CD14-positive monocyte (primary cell): ENCODE results near the gene RASGRP2. TPM values are rescaled to one million over a fixed set of nuclear protein-coding genes. Genes with fewer than 3 reads are reported as not detected.

Source experiments
- DNase-seq, 3 donors: peaks; one replicate each; pipeline ENCODE4 v3.0.0-alpha.2; 2011 to 2022
- H2AFZ ChIP-seq: 2 replicates; pipeline ENCODE4 v1.6.0; 2012; ENCODE audit warnings: mild to moderate bottlenecking, low read depth, low read length, inconsistent platforms; ENCODE audit not compliant: insufficient read depth, poor library complexity, severe bottlenecking
- H3K27ac ChIP-seq, 2 donors: 1 replicate in 1 of 2; 2 replicates in 1 of 2; pipeline ENCODE4 v1.5.1; 2012 to 2013; ENCODE audit warnings: low read length in 2 of 2, control low read depth in 1 of 2, inconsistent platforms in 1 of 2, low read depth in 1 of 2, mild to moderate bottlenecking in 1 of 2
- H3K27me3 ChIP-seq, 2 donors: one replicate each; pipeline versions ENCODE4 v1.6.0 to v1.6.1; 2011 to 2013; ENCODE audit warnings: low read length in 2 of 2; ENCODE audit not compliant: control insufficient read depth in 2 of 2, insufficient read depth in 2 of 2
- H3K36me3 ChIP-seq, 2 donors: replicated peaks in 1 of 2; 1 replicate in 1 of 2; 2 replicates in 1 of 2; pipeline versions ENCODE4 v1.5.1 to v1.6.1; 2012 to 2013; ENCODE audit warnings: low read length in 2 of 2, control low read depth in 1 of 2, inconsistent platforms in 1 of 2, mild to moderate bottlenecking in 1 of 2; ENCODE audit not compliant: insufficient read depth in 2 of 2, control insufficient read depth in 1 of 2
- H3K4me1 ChIP-seq, 2 donors: 1 replicate in 1 of 2; 2 replicates in 1 of 2; pipeline versions ENCODE4 v1.5.1 to v1.6.1; 2012 to 2013; ENCODE audit warnings: low read length in 2 of 2, control low read depth in 1 of 2, inconsistent platforms in 1 of 2, mild to moderate bottlenecking in 1 of 2, moderate library complexity in 1 of 2; ENCODE audit not compliant: insufficient read depth in 2 of 2, control insufficient read depth in 1 of 2
- H3K4me2 ChIP-seq: replicated peaks from 2 replicates; pipeline ENCODE3; 2012; ENCODE audit warnings: low read length, moderate library complexity, mild to moderate bottlenecking; ENCODE audit not compliant: poor library complexity, severe bottlenecking; ENCODE audit errors: extremely low read depth
- H3K4me3 ChIP-seq, 3 experiments: fragments of 200-600 bp in 1 of 3; sonication (generic) in 1 of 3; replicated peaks in 1 of 3; 1 replicate in 2 of 3; 2 replicates in 1 of 3; pipeline ENCODE4 v1.5.1; 2011 to 2013; ENCODE audit warnings: low read length in 3 of 3, mild to moderate bottlenecking in 3 of 3, control low read depth in 2 of 3, low read depth in 2 of 3, inconsistent platforms in 1 of 3, moderate library complexity in 1 of 3
- H3K79me2 ChIP-seq: 2 replicates; pipeline ENCODE4 v1.6.0; 2012; ENCODE audit warnings: mild to moderate bottlenecking, control low read depth, inconsistent platforms, low read length, moderate library complexity; ENCODE audit not compliant: insufficient read depth
- H3K9ac ChIP-seq: 2 replicates; pipeline ENCODE4 v1.6.0; 2017; ENCODE audit warnings: low read length, mild to moderate bottlenecking; ENCODE audit not compliant: insufficient read depth, poor library complexity, severe bottlenecking
- H3K9me3 ChIP-seq, 2 donors: replicated peaks in 1 of 2; 1 replicate in 1 of 2; 2 replicates in 1 of 2; pipeline versions ENCODE4 v1.5.1 to v1.6.1; 2012 to 2013; ENCODE audit warnings: low read length in 2 of 2, control low read depth in 1 of 2; ENCODE audit not compliant: control insufficient read depth in 1 of 2, insufficient read depth in 1 of 2
- H4K20me1 ChIP-seq: 2 replicates; pipeline ENCODE4 v1.6.0; 2012; ENCODE audit warnings: mild to moderate bottlenecking, low read length, control low read depth, moderate library complexity; ENCODE audit not compliant: insufficient read depth
- H3K27ac Mint-ChIP-seq, 7 donors: one replicate each; pipeline ENCODE4 v1.8.0; 2020; ENCODE audit warnings: mild to moderate bottlenecking in 7 of 7, mixed read lengths in 7 of 7, moderate library complexity in 6 of 7, inconsistent platforms in 2 of 7
- H3K27me3 Mint-ChIP-seq, 3 donors: one replicate each; pipeline ENCODE4 v1.8.0; 2021 to 2022; ENCODE audit warnings: low read depth in 3 of 3, mild to moderate bottlenecking in 3 of 3, mixed read lengths in 3 of 3, moderate library complexity in 3 of 3, inconsistent platforms in 1 of 3
- H3K36me3 Mint-ChIP-seq, 2 donors: one replicate each; pipeline ENCODE4 v1.8.0; 2020; ENCODE audit warnings: mixed read lengths in 2 of 2, inconsistent platforms in 1 of 2, mild to moderate bottlenecking in 1 of 2
- H3K4me1 Mint-ChIP-seq: one replicate; pipeline ENCODE4 v1.8.0; 2020; ENCODE audit warnings: mild to moderate bottlenecking, mixed read lengths
- H3K4me3 Mint-ChIP-seq, 2 donors: one replicate each; pipeline ENCODE4 v1.8.0; 2020; ENCODE audit warnings: mild to moderate bottlenecking in 2 of 2, mixed read lengths in 2 of 2, moderate library complexity in 1 of 2
- H3K9me3 Mint-ChIP-seq, 7 donors: one replicate each; pipeline ENCODE4 v1.8.0; 2020 to 2022; ENCODE audit warnings: mixed read lengths in 7 of 7, mild to moderate bottlenecking in 6 of 7, moderate library complexity in 6 of 7, inconsistent platforms in 2 of 7
- WGBS: methylation state at CpG from one replicate; pipeline ENCODE4 v1.1.5; 2013; ENCODE audit warnings: missing lambda C conversion rate; ENCODE audit not compliant: insufficient coverage; 5-methylcytosine and 5-hydroxymethylcytosine counted together
- intact Hi-C, 2 donors: fragments of 100-400 bp; cut with micrococcal nuclease; formaldehyde crosslinking; loops; one replicate each; pipeline versions ENCODE4 v1.15.0 to v1.15.1; 2023
- polyA plus RNA-seq, 3 donors: library from polyadenylated mRNA; depleted of rRNA in 1 of 3; unstranded in 2 of 3; stranded (reverse) in 1 of 3; fragments of 300-500 nt in 2 of 3; fragments of >200 nt in 1 of 3; fragmentation: Illumina TruSeq in 2 of 3; gene quantifications; 1 replicate in 2 of 3; 2 replicates in 1 of 3; pipeline ENCODE4 v1.2.3, GENCODE V29; 2012 to 2021
- TF ChIP-seq, protein P1 (sequence below): fragments of 200-600 bp; IDR thresholded peaks from one replicate; pipeline ENCODE4 v1.8.0; 2022; ENCODE audit warnings: antibody characterized with exemption, mild to moderate bottlenecking

Gene RASGRP2
- polyA plus RNA-seq, 3 donors, result 67.6 to 242 (median 68.8) TPM

DNA sequence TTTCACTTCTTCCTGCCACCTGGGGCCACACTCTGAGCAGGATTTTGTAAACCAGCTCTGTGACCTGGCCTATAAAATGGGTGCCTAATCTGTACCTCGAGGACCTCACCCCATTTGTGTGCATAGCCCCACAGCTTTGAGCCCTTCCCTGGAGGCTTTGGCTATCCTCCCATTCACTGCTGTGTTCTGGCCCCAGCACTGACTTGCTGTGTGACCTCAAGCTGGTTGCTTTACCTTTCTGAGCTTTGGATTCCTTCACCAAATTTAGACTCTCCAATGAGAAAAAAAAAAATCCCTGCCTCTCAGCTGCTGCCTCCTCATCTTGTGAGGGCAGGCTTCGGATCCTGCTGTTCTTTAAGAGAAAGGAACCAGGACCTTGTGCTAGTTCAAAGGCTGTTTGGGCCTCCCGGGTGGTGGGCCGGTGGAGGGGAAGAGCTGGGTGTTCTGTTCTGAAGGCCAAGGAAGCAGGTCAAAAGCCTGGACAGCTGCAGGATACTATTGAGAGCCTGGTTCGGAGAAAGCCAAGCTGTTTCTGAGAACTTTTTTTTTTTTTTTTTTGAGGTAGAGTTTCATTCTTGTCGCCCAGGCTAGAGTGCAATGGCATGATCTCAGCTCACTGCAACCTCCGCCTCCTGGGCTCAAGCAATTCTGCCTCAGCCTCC lies 16.9 kb upstream of the RASGRP2 start:
- Mint-ChIP-seq H3K27ac (peak overlapping the region in 4 of 7 donors; percentile 18 to 55 (median 48)), H3K4me3 (no peak overlapping the region), H3K4me1 (peaks cover 29% of the 10 kb centered on the region), H3K9me3 (no peaks in the 10 kb centered on the region), H3K36me3 (peaks cover 37 to 44% of the 10 kb centered on the region in 2 donors), H3K27me3 (peaks cover 0 to 6% (median 2%) of the 10 kb centered on the region in 3 donors)
- no peaks in the 10 kb centered on the region for H3K9me3 ChIP-seq
- DNase-seq, result no peak
- H3K27me3 ChIP-seq, result no peaks in the 10 kb centered on the region
- H3K27ac ChIP-seq, result peak overlapping the region in 1 of 2 donors; percentile 26
- H2AFZ ChIP-seq, result no peak overlapping the region
- H3K4me1 ChIP-seq, result peaks cover 0 to 15% of the 10 kb centered on the region in 2 donors
- intact Hi-C loops, result no loop called here
- peaks cover 55% of the 10 kb centered on the region for H4K20me1 ChIP-seq
- no peak overlapping the region for H3K4me2 ChIP-seq
- H3K36me3 ChIP-seq, result peaks cover 37 to 41% of the 10 kb centered on the region in 2 donors
- TF ChIP-seq, protein P1, sequence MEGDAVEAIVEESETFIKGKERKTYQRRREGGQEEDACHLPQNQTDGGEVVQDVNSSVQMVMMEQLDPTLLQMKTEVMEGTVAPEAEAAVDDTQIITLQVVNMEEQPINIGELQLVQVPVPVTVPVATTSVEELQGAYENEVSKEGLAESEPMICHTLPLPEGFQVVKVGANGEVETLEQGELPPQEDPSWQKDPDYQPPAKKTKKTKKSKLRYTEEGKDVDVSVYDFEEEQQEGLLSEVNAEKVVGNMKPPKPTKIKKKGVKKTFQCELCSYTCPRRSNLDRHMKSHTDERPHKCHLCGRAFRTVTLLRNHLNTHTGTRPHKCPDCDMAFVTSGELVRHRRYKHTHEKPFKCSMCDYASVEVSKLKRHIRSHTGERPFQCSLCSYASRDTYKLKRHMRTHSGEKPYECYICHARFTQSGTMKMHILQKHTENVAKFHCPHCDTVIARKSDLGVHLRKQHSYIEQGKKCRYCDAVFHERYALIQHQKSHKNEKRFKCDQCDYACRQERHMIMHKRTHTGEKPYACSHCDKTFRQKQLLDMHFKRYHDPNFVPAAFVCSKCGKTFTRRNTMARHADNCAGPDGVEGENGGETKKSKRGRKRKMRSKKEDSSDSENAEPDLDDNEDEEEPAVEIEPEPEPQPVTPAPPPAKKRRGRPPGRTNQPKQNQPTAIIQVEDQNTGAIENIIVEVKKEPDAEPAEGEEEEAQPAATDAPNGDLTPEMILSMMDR, result no peak
- no peak overlapping the region for H3K4me3 ChIP-seq
- 79% methylated on average over 5 of the region's 7 CpGs for WGBS
- H3K9ac ChIP-seq, result no peak overlapping the region
- H3K79me2 ChIP-seq, result peaks cover 8% of the 10 kb centered on the region

GRCh38 chr11:64759722-64760719 lies 16.1 kb upstream of the RASGRP2 start, which contains the start of gene PYGM:
PYGM (minus strand) TSS chr11:64759974; CDS start chr11:64759898, 76 bp downstream.
- no peaks in the 10 kb centered on the region for H3K9me3 Mint-ChIP-seq
- peak within 1 kb of the TSS in 1 of 2 donors; percentile 26 for H3K27ac ChIP-seq
- peaks cover 29% of the 10 kb centered on the region for H3K4me1 Mint-ChIP-seq
- intact Hi-C loops, result no loop called here
- WGBS, result 92% methylated on average over 15 of the region's 24 CpGs
- no peaks in the 10 kb centered on the region for H3K27me3 ChIP-seq
- peaks cover 0 to 5% (median 5%) of the 10 kb centered on the region in 3 donors for H3K27me3 Mint-ChIP-seq
- DNase-seq, result no peak
- peaks cover 29 to 32% of the 10 kb centered on the region in 2 donors for H3K36me3 ChIP-seq
- peaks cover 46% of the 10 kb centered on the region for H4K20me1 ChIP-seq
- H3K4me3 Mint-ChIP-seq, result no peak within 1 kb of the TSS
- H2AFZ ChIP-seq, result no peak within 1 kb of the TSS
- H3K9ac ChIP-seq, result no peak within 1 kb of the TSS
- H3K9me3 ChIP-seq, result no peaks in the 10 kb centered on the region
- H3K27ac Mint-ChIP-seq, result peak within 1 kb of the TSS in 4 of 7 donors; percentile 5 to 75 (median 46)
- TF ChIP-seq, protein P1, result no peak
- peaks cover 0 to 15% of the 10 kb centered on the region in 2 donors for H3K4me1 ChIP-seq
- H3K79me2 ChIP-seq, result peaks cover 5% of the 10 kb centered on the region
- H3K36me3 Mint-ChIP-seq, result peaks cover 32 to 36% of the 10 kb centered on the region in 2 donors
- no peak within 1 kb of the TSS for H3K4me3 ChIP-seq
- H3K4me2 ChIP-seq, result no peak within 1 kb of the TSS
